Measurements from ENCODE around the gene ATG2A. TPM values are rescaled to one million over a fixed set of nuclear protein-coding genes. Genes with fewer than 3 reads are reported as not detected.
A peak's percentile ranks its signal among the peaks of the same experiment; 100 is the strongest.

Gene ATG2A
- total RNA-seq, 6 donors from 2014 or later, result 24.6 to 59.2 (median 33.3) TPM

DNA sequence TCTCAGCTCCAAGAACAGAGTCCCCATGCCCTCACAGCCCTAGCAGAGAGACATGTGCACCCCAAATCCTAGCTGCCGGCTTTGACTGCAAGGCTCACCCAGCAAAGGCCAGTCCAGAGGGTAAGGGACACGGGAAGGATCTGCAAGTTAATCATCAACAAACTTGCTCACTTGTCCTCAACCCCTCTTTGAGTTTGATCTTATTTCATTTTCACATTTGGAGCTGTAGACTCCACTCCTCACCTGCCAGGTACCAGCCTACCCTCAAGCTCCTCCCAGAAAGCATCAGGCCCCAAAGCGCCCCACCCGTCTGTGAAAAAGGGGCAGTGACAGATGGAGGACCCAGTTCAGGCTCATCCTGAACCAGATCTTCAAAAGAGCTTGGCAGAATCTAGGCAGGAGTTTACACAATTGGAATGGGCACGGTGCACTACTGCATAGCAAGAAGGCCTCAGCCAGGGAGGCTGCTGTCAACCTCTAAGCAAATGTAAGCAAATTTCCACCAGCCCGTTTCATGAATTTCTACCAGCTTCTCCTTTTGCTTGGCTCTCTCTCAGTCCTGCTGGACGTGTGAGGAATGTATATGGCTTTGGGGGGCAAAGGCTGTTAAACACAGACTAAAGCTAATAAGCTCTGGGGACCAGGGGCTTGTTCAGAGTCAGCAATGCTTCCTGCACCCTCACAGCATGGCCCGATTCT lies 44.1 kb downstream of the ATG2A start:
- Histone ChIP-seq H3K27ac (peak overlapping the region; percentile 36 to 92 (median 84)), H3K4me1 (peaks cover 82 to 95% (median 87%) of the 10 kb centered on the region in 4 donors), H3K36me3 (peaks cover 6 to 40% (median 21%) of the 10 kb centered on the region in 4 donors), H3K9me3 (no peaks in the 10 kb centered on the region), H3K4me3 (no peak overlapping the region), H3K27me3 (no peaks in the 10 kb centered on the region)
- no peak for ATAC-seq (ENCODE audit: low FRiP score in 2 of 2)
- 78 to 82% methylated on average over 8 of the region's 8 CpGs for WGBS, 2 donors
- no peak for TF ChIP-seq POLR2AphosphoS5 (IDR thresholded peaks at IDR 0.05)
- no peak for DNase-seq

- H3K27ac ChIP-seq, result peak overlapping the region; percentile 82 to 92 (median 86)
- H3K4me1 ChIP-seq, result peaks cover 85 to 93% (median 87%) of the 10 kb centered on the region in 4 donors
- no peaks in the 10 kb centered on the region for H3K9me3 ChIP-seq
- peak overlapping the region in 2 of 4 donors; percentile 9 to 29 for H3K4me3 ChIP-seq
- no peak for ATAC-seq (ENCODE audit: low FRiP score in 2 of 2)
- H3K27me3 ChIP-seq, result no peaks in the 10 kb centered on the region
- H3K36me3 ChIP-seq, result peaks cover 6 to 51% (median 21%) of the 10 kb centered on the region in 4 donors
- TF ChIP-seq POLR2A (IDR thresholded peaks at IDR 0.05), result no peak
- TF ChIP-seq POLR2AphosphoS5 (IDR thresholded peaks at IDR 0.05), result no peak
- TF ChIP-seq CTCF (IDR thresholded peaks at IDR 0.05), result no peak
- no peak for TF ChIP-seq EP300 (IDR thresholded peaks at IDR 0.05)
- 29 to 33% methylated on average over 3 of the region's 3 CpGs for WGBS, 2 donors
- no peak for DNase-seq
These were observed 45.5 kb downstream of the ATG2A start for GRCh38 chr11:64871492-64871891.

GRCh38 chr11:64870893-64871466 lies 46.0 kb downstream of the ATG2A start:
- 71% methylated on average over 10 to 20 of the region's 20 CpGs for WGBS, 2 donors
- H3K27ac ChIP-seq, result peak overlapping the region; percentile 82 to 92 (median 86)
- H3K9me3 ChIP-seq, result no peaks in the 10 kb centered on the region
- H3K4me1 ChIP-seq, result peaks cover 84 to 92% (median 87%) of the 10 kb centered on the region in 4 donors
- no peaks in the 10 kb centered on the region for H3K27me3 ChIP-seq
- ATAC-seq (ENCODE audit: low FRiP score in 2 of 2) (no peak), DNase-seq (no peak)
- H3K36me3 ChIP-seq, result peaks cover 6 to 51% (median 21%) of the 10 kb centered on the region in 4 donors
- H3K4me3 ChIP-seq, result peak overlapping the region in 2 of 4 donors; percentile 9 to 29
- no peak for TF ChIP-seq POLR2AphosphoS5 (IDR thresholded peaks at IDR 0.05)
- TF ChIP-seq CTCF (IDR thresholded peaks at IDR 0.05), result no peak
- TF ChIP-seq EP300 (IDR thresholded peaks at IDR 0.05), result no peak
- no peak for TF ChIP-seq POLR2A (IDR thresholded peaks at IDR 0.05)

GRCh38 chr11:64870176-64870892 lies 46.7 kb downstream of the ATG2A start:
- ATAC-seq (ENCODE audit: low FRiP score in 2 of 2) (peak; percentile 45 to 83), DNase-seq (peak; percentile 67 to 86)
- H3K27ac ChIP-seq, result peak overlapping the region; percentile 82 to 92 (median 86)
- H3K36me3 ChIP-seq, result peaks cover 6 to 49% (median 21%) of the 10 kb centered on the region in 4 donors
- TF ChIP-seq POLR2AphosphoS5 (IDR thresholded peaks at IDR 0.05) (peak in 1 of 2 donors; percentile 25), CTCF (IDR thresholded peaks at IDR 0.05) (no peak)
- WGBS, 2 donors, result 62 to 80% methylated on average over 7 to 19 of the region's 19 CpGs
- H3K4me3 ChIP-seq, result peak overlapping the region in 2 of 4 donors; percentile 9 to 29
- H3K27me3 ChIP-seq, result no peaks in the 10 kb centered on the region
- H3K9me3 ChIP-seq, result no peaks in the 10 kb centered on the region
- H3K4me1 ChIP-seq, result peaks cover 84 to 92% (median 87%) of the 10 kb centered on the region in 4 donors

DNA sequence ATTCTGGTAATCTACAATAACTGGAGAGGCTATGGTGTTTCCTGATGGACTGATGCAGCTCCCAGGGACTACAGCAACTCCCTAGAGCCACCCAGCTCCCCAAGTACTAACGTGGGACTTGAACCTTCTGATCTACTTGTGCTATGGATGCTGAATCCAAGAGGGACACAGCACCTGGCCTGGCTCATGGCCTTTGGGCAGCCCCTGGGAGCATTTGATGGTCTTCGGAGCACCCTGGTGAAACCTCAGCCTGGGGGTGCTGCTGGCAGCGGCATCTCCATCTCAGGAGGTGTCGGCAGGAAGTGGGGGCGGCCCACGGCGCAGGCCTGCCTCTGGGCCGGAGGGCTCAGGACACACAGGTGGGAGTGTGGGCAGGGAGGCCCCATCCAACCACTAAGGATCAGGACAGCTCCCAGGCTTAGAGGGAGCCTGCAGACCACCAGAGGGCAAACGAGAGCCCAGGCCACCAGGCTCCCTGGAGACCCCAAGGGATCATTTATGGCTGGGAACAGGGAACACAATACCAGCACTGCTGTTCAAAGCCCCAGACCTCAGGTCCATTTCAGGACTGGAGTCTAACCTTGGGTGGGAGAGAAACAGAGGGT lies 47.3 kb downstream of the ATG2A start:
- no peak for DNase-seq
- H3K4me1 ChIP-seq, result peaks cover 84 to 92% (median 87%) of the 10 kb centered on the region in 4 donors
- WGBS, 2 donors, result 60 to 75% methylated on average over 1 to 9 of the region's 9 CpGs
- peak overlapping the region; percentile 82 to 92 (median 86) for H3K27ac ChIP-seq
- TF ChIP-seq POLR2A (IDR thresholded peaks at IDR 0.05) (no peak), EP300 (IDR thresholded peaks at IDR 0.05) (no peak), CTCF (IDR thresholded peaks at IDR 0.05) (peak in 2 of 6 experiments; percentile 4 to 13)
- H3K9me3 ChIP-seq, result no peaks in the 10 kb centered on the region
- H3K4me3 ChIP-seq, result peak overlapping the region in 1 of 4 donors; percentile 29
- ATAC-seq (ENCODE audit: low FRiP score in 2 of 2), result no peak
- no peaks in the 10 kb centered on the region for H3K27me3 ChIP-seq
- H3K36me3 ChIP-seq, result peaks cover 6 to 49% (median 20%) of the 10 kb centered on the region in 4 donors
